ENCODE measurements around the gene MTF1.
"Not testable (repeated sequence)": the region's sequence is repeated elsewhere in the genome, so short reads cannot be mapped to it uniquely, and the experiment has no call there.

The MTF1 gene

GRCh38 chr1:37795340-37796125, 63.9 kb downstream of the MTF1 start:
- Histone ChIP-seq H3K4me1 (ENCODE audit: control insufficient read depth, insufficient read depth, low read length) (no peaks in the 10 kb centered on the region), H3K36me3 (ENCODE audit: control insufficient read depth, insufficient read depth, low read length) (no peaks in the 10 kb centered on the region), H3K4me3 (ENCODE audit: insufficient read depth, low read depth, low read length) (no peak overlapping the region), H3K27ac (ENCODE audit: insufficient read depth, low read depth, low read length, poor library complexity, severe bottlenecking) (no peak overlapping the region), H3K27me3 (ENCODE audit: control insufficient read depth, insufficient read depth, low read length, poor library complexity, severe bottlenecking) (peaks cover 58% of the 10 kb centered on the region), H3K9me3 (ENCODE audit: control insufficient read depth, low read length) (no peaks in the 10 kb centered on the region)
- 25 to 27% methylated on average over 22 of the region's 22 CpGs for WGBS, 2 experiments

DNA sequence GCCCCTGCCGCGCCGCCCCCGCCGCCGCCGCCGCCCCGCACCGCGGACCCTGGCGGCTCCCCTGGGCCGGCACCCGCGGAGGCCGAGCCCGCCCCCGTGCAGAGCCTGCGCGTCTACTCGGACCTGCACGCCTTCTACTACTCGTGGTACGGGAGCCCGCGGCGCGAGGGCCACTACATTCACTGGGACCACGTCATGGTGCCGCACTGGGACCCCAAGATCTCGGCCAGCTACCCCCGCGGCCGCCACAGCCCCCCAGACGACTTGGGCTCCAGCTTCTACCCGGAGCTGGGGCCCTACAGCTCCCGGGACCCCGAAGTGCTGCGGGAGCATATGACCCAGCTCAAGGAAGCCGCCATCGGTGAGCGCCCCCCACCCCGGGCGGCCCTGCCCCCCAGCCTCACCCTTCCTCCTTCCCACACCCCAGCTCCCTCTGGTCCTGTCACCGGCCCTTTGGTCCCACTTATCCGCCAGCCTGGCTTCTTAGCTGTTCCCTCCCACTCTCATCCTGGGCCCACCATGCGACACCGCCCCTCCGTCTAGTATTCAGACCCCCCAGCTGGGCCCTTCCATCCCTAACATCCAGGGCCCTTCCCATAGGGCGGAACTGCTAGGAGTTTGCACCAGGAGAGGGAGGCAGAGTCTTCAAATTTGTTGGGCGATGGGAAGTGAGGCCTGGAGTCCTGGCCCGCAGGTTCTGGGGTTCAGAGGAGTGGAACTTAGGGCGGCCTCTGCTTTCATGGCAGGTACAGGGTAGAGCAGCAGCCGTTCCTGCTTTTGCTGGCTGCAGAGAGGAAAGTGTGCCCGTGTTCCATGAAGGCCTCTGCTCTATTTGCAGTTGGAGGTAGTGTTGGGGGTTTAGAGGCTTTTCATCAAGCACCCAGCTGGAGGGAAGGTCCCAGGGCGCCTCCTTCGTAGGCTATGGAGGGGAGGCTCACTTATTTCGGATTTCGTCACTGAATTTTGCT, 64.7 kb downstream of the MTF1 start:
- Histone ChIP-seq H3K27ac (ENCODE audit: insufficient read depth, low read depth, low read length, poor library complexity, severe bottlenecking) (no peak overlapping the region), H3K36me3 (ENCODE audit: control insufficient read depth, insufficient read depth, low read length) (no peaks in the 10 kb centered on the region), H3K27me3 (ENCODE audit: control insufficient read depth, insufficient read depth, low read length, poor library complexity, severe bottlenecking) (peaks cover 67% of the 10 kb centered on the region), H3K9me3 (ENCODE audit: control insufficient read depth, low read length) (no peaks in the 10 kb centered on the region), H3K4me3 (ENCODE audit: insufficient read depth, low read depth, low read length) (no peak overlapping the region), H3K4me1 (ENCODE audit: control insufficient read depth, insufficient read depth, low read length) (no peaks in the 10 kb centered on the region)
- WGBS, 2 experiments = 18 to 19% methylated on average over 59 of the region's 59 CpGs

- no peak within 1 kb of the TSS for H3K27ac ChIP-seq (ENCODE audit: insufficient read depth, low read depth, low read length, poor library complexity, severe bottlenecking)
- no peaks in the 10 kb centered on the region for H3K36me3 ChIP-seq (ENCODE audit: control insufficient read depth, insufficient read depth, low read length)
- 0 to 1% methylated on average over 82 of the region's 82 CpGs for WGBS, 2 experiments
- H3K4me1 ChIP-seq (ENCODE audit: control insufficient read depth, insufficient read depth, low read length) = no peaks in the 10 kb centered on the region
- H3K27me3 ChIP-seq (ENCODE audit: control insufficient read depth, insufficient read depth, low read length, poor library complexity, severe bottlenecking) = peaks cover 72% of the 10 kb centered on the region
- H3K9me3 ChIP-seq (ENCODE audit: control insufficient read depth, low read length) = no peaks in the 10 kb centered on the region
- H3K4me3 ChIP-seq (ENCODE audit: insufficient read depth, low read depth, low read length) = peak within 1 kb of the TSS; percentile 33
Observed at GRCh38 chr1:37793773-37794371, 65.5 kb downstream of the MTF1 start, which contains the start of gene MANEAL. Gene MANEAL (plus strand): TSS chr1:37793847. CDS start chr1:37794183, 336 bp downstream.

- 38% methylated on average over 36 of the region's 36 CpGs for WGBS, 2 experiments
- Histone ChIP-seq H3K27me3 (ENCODE audit: control insufficient read depth, insufficient read depth, low read length, poor library complexity, severe bottlenecking) (peaks cover 78% of the 10 kb centered on the region), H3K27ac (ENCODE audit: insufficient read depth, low read depth, low read length, poor library complexity, severe bottlenecking) (no peak overlapping the region), H3K9me3 (ENCODE audit: control insufficient read depth, low read length) (no peaks in the 10 kb centered on the region), H3K4me1 (ENCODE audit: control insufficient read depth, insufficient read depth, low read length) (no peaks in the 10 kb centered on the region), H3K36me3 (ENCODE audit: control insufficient read depth, insufficient read depth, low read length) (no peaks in the 10 kb centered on the region), H3K4me3 (ENCODE audit: insufficient read depth, low read depth, low read length) (no peak overlapping the region)
Observed at GRCh38 chr1:37792943-37793686, 66.3 kb downstream of the MTF1 start.

DNA sequence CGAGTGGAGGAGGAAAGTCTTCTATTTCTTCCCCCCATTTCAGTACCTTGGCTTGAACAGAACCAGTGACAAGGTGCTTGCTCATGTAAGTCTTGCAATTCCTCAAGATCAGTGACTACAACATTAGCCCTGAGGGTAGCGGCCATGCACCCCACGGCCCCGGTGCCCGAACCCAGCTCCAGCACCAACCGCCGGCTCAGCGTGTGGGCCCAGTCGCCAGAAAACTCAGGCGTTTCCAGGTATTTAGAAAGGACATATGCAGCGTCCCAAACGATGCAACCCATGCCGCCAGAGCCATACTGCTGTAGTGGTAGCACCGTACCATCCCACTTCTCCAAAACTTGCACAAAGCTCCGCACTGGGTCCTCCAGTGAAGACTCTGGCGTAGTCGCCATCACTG, 76.9 kb downstream of the MTF1 start:
- 85% methylated on average over 15 to 16 of the region's 17 CpGs for WGBS, 2 experiments
- Histone ChIP-seq H3K27me3 (ENCODE audit: control insufficient read depth, insufficient read depth, low read length, poor library complexity, severe bottlenecking) (peaks cover 14% of the 10 kb centered on the region), H3K27ac (ENCODE audit: insufficient read depth, low read depth, low read length, poor library complexity, severe bottlenecking) (no peak overlapping the region), H3K4me3 (ENCODE audit: insufficient read depth, low read depth, low read length) (no peak overlapping the region), H3K36me3 (ENCODE audit: control insufficient read depth, insufficient read depth, low read length) (no peaks in the 10 kb centered on the region), H3K9me3 (ENCODE audit: control insufficient read depth, low read length) (no peaks in the 10 kb centered on the region), H3K4me1 (ENCODE audit: control insufficient read depth, insufficient read depth, low read length) (no peaks in the 10 kb centered on the region)

- 87 to 90% methylated on average over 3 of the region's 3 CpGs for WGBS, 2 experiments
- Histone ChIP-seq H3K4me1 (ENCODE audit: control insufficient read depth, insufficient read depth, low read length) (no peaks in the 10 kb centered on the region), H3K4me3 (ENCODE audit: insufficient read depth, low read depth, low read length) (no peak overlapping the region), H3K36me3 (ENCODE audit: control insufficient read depth, insufficient read depth, low read length) (no peaks in the 10 kb centered on the region), H3K9me3 (ENCODE audit: control insufficient read depth, low read length) (no peaks in the 10 kb centered on the region), H3K27me3 (ENCODE audit: control insufficient read depth, insufficient read depth, low read length, poor library complexity, severe bottlenecking) (peaks cover 13% of the 10 kb centered on the region), H3K27ac (ENCODE audit: insufficient read depth, low read depth, low read length, poor library complexity, severe bottlenecking) (no peak overlapping the region)
Observed at GRCh38 chr1:37778654-37779053, 80.7 kb downstream of the MTF1 start.

- no peak overlapping the region for H3K4me3 ChIP-seq (ENCODE audit: insufficient read depth, low read depth, low read length)
- 76 to 82% methylated on average over 4 of the region's 4 CpGs for WGBS, 2 experiments
- peaks cover 13% of the 10 kb centered on the region for H3K27me3 ChIP-seq (ENCODE audit: control insufficient read depth, insufficient read depth, low read length, poor library complexity, severe bottlenecking)
- H3K27ac ChIP-seq (ENCODE audit: insufficient read depth, low read depth, low read length, poor library complexity, severe bottlenecking) = no peak overlapping the region
- no peaks in the 10 kb centered on the region for H3K4me1 ChIP-seq (ENCODE audit: control insufficient read depth, insufficient read depth, low read length)
- H3K36me3 ChIP-seq (ENCODE audit: control insufficient read depth, insufficient read depth, low read length) = no peaks in the 10 kb centered on the region
- no peaks in the 10 kb centered on the region for H3K9me3 ChIP-seq (ENCODE audit: control insufficient read depth, low read length)
Observed at GRCh38 chr1:37776946-37777516, 82.4 kb downstream of the MTF1 start.

DNA sequence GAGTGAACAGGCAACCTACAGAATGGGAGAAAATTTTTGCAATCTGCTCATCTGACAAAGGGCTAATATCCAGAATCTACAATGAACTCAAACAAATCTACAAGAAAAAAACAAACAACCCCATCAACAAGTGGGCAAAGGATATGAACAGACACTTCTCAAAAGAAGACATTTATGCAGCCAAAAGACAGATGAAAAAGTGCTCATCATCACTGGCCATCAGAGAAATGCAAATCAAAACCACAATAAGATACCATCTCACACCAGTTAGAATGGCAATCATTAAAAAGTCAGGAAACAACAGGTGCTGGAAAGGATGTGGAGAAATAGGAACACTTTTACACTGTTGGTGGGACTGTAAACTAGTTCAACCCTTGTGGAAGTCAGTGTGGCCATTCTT, 88.0 kb downstream of the MTF1 start:
- H3K9me3 ChIP-seq (ENCODE audit: control insufficient read depth, low read length); H3K27ac ChIP-seq (ENCODE audit: insufficient read depth, low read depth, low read length, poor library complexity, severe bottlenecking); H3K4me1 ChIP-seq (ENCODE audit: control insufficient read depth, insufficient read depth, low read length); H3K4me3 ChIP-seq (ENCODE audit: insufficient read depth, low read depth, low read length); H3K36me3 ChIP-seq (ENCODE audit: control insufficient read depth, insufficient read depth, low read length): not testable (repeated sequence)
- peaks cover 47% of the 10 kb centered on the region for H3K27me3 ChIP-seq (ENCODE audit: control insufficient read depth, insufficient read depth, low read length, poor library complexity, severe bottlenecking)

GRCh38 chr1:37767488-37767887, 91.9 kb downstream of the MTF1 start:
- H3K27me3 ChIP-seq (ENCODE audit: control insufficient read depth, insufficient read depth, low read length, poor library complexity, severe bottlenecking) = peaks cover 86% of the 10 kb centered on the region
- no peak overlapping the region for H3K4me3 ChIP-seq (ENCODE audit: insufficient read depth, low read depth, low read length)
- peaks cover 8% of the 10 kb centered on the region for H3K4me1 ChIP-seq (ENCODE audit: control insufficient read depth, insufficient read depth, low read length)
- H3K27ac ChIP-seq (ENCODE audit: insufficient read depth, low read depth, low read length, poor library complexity, severe bottlenecking) = no peak overlapping the region
- H3K9me3 ChIP-seq (ENCODE audit: control insufficient read depth, low read length) = no peaks in the 10 kb centered on the region
- WGBS, 2 experiments = 39 to 46% methylated on average over 2 of the region's 2 CpGs
- H3K36me3 ChIP-seq (ENCODE audit: control insufficient read depth, insufficient read depth, low read length) = no peaks in the 10 kb centered on the region

All from ectodermal cell (in vitro differentiated cells).